ENCODE data around the gene SMTN.

The SMTN gene

DNA sequence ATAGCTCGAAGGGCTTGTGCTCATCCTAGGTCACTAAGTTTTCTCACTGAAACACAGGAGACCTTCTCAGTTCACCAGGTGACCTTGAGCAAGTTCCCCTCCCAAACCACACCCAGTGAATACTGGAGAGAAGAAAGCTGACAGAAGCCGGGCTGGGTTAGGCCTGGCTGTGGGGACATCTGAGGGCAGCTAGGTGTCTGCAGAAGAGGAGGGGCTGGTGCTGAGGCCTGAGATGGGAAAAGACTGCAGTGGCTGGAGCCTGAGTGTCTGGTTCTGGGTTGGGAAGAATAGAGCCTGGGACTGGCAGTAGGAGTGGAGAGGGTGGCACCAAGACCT lies 41.0 kb downstream of the SMTN start:
- TF ChIP-seq, protein P1, sequence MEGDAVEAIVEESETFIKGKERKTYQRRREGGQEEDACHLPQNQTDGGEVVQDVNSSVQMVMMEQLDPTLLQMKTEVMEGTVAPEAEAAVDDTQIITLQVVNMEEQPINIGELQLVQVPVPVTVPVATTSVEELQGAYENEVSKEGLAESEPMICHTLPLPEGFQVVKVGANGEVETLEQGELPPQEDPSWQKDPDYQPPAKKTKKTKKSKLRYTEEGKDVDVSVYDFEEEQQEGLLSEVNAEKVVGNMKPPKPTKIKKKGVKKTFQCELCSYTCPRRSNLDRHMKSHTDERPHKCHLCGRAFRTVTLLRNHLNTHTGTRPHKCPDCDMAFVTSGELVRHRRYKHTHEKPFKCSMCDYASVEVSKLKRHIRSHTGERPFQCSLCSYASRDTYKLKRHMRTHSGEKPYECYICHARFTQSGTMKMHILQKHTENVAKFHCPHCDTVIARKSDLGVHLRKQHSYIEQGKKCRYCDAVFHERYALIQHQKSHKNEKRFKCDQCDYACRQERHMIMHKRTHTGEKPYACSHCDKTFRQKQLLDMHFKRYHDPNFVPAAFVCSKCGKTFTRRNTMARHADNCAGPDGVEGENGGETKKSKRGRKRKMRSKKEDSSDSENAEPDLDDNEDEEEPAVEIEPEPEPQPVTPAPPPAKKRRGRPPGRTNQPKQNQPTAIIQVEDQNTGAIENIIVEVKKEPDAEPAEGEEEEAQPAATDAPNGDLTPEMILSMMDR (conservative IDR thresholded peaks at IDR 0.05; ENCODE audit: low read depth, low read length) = no peak
- H3K4me3 ChIP-seq (ENCODE audit: low read length) = no peak overlapping the region
- no peak for DNase-seq (ENCODE audit: low read depth)

GRCh38 chr22:31122532-31123291 lies 41.6 kb downstream of the SMTN start, which contains the start of gene INPP5J:
Gene INPP5J (plus strand): TSS chr22:31122966. CDS start chr22:31123015, 49 bp downstream.
- DNase-seq (ENCODE audit: low read depth) = no peak
- peak within 1 kb of the TSS; percentile 70 for H3K4me3 ChIP-seq (ENCODE audit: low read length)
- TF ChIP-seq, protein P1 (conservative IDR thresholded peaks at IDR 0.05; ENCODE audit: low read depth, low read length) = no peak

DNA sequence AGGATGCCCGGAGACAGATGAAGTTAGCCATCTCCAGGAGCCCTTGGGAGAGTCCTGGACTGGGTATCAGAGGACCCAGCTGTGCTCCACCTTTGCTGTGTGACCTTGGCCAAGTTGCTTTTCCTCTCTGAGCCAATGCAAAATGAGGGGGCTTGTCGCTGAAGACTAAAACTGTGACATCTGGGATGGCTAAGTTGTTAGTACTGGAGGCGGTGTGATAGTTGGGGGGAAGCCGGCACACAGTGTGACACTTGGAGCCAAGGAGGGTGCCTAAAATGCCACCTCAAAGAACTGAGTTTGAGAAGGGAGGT lies 42.1 kb downstream of the SMTN start:
- peak overlapping the region; percentile 70 for H3K4me3 ChIP-seq (ENCODE audit: low read length)
- TF ChIP-seq, protein P1 (conservative IDR thresholded peaks at IDR 0.05; ENCODE audit: low read depth, low read length) = no peak
- DNase-seq (ENCODE audit: low read depth) = no peak

GRCh38 chr22:31124290-31124689 lies 43.2 kb downstream of the SMTN start:
- TF ChIP-seq, protein P1 (conservative IDR thresholded peaks at IDR 0.05; ENCODE audit: low read depth, low read length) = no peak
- H3K4me3 ChIP-seq (ENCODE audit: low read length) = no peak overlapping the region
- DNase-seq (ENCODE audit: low read depth) = no peak

DNA sequence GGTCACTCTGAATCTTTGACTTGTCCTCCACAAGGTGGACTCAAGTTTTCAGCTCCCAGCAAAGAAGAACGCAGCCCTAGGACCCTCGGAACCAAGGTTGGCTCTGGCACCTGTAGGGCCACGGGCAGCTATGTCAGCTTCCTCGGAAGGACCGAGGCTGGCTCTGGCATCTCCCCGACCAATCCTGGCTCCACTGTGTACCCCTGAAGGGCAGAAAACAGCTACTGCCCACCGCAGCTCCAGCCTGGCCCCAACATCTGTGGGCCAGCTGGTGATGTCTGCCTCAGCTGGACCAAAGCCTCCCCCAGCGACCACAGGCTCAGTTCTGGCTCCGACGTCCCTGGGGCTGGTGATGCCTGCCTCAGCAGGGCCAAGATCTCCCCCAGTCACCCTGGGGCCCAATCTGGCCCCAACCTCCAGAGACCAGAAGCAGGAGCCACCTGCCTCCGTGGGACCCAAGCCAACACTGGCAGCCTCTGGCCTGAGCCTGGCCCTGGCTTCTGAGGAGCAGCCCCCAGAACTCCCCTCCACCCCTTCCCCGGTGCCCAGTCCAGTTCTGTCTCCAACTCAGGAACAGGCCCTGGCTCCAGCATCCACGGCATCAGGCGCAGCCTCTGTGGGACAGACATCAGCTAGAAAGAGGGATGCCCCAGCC lies 43.8 kb downstream of the SMTN start:
- DNase-seq (ENCODE audit: low read depth) = no peak
- no peak overlapping the region for H3K4me3 ChIP-seq (ENCODE audit: low read length)
- TF ChIP-seq, protein P1 (conservative IDR thresholded peaks at IDR 0.05; ENCODE audit: low read depth, low read length) = no peak

- no peak for DNase-seq (ENCODE audit: low read depth)
- H3K4me3 ChIP-seq (ENCODE audit: low read length) = no peak overlapping the region
- TF ChIP-seq, protein P1 (conservative IDR thresholded peaks at IDR 0.05; ENCODE audit: low read depth, low read length) = no peak
Observed at GRCh38 chr22:31125521-31126117, 44.5 kb downstream of the SMTN start.

Measured in retinal pigment epithelial cell (primary cell).